GM19328 (cell line): ENCODE data around the gene GRB10.

Experiments
- ATAC-seq: cut with Tn5 transposase; IDR thresholded peaks from one replicate; pipeline ENCODE4 v1.9.1; 2021; ENCODE audit warnings: mild to moderate bottlenecking, moderate library complexity; ENCODE audit not compliant: unreplicated experiment

The GRB10 gene

GRCh38 chr7:50658696-50659095 lies 124.0 kb downstream of the GRB10 start:
- no peak for ATAC-seq

GRCh38 chr7:50657912-50658311 lies 124.8 kb downstream of the GRB10 start:
- no peak for ATAC-seq

GRCh38 chr7:50657341-50657873 lies 125.3 kb downstream of the GRB10 start:
- no peak for ATAC-seq

GRCh38 chr7:50656141-50656895 lies 126.4 kb downstream of the GRB10 start:
- ATAC-seq: no peak

- ATAC-seq: no peak
Measured at GRCh38 chr7:50655490-50655889, 127.2 kb downstream of the GRB10 start.

GRCh38 chr7:50655020-50655419 lies 127.7 kb downstream of the GRB10 start:
- ATAC-seq: no peak

GRCh38 chr7:50653981-50654425 lies 128.7 kb downstream of the GRB10 start:
- ATAC-seq: no peak

GRCh38 chr7:50653126-50653864 lies 129.4 kb downstream of the GRB10 start:
- no peak for ATAC-seq

- ATAC-seq: no peak
Measured at GRCh38 chr7:50652400-50653125, 130.1 kb downstream of the GRB10 start.

GRCh38 chr7:50651271-50651989 lies 131.3 kb downstream of the GRB10 start:
- no peak for ATAC-seq

GRCh38 chr7:50650057-50650664 lies 132.5 kb downstream of the GRB10 start:
- no peak for ATAC-seq

- ATAC-seq: no peak
Measured at GRCh38 chr7:50649259-50649885, 133.3 kb downstream of the GRB10 start.

GRCh38 chr7:50648570-50649169 lies 134.0 kb downstream of the GRB10 start:
- no peak for ATAC-seq

GRCh38 chr7:50648076-50648475 lies 134.6 kb downstream of the GRB10 start:
- no peak for ATAC-seq

GRCh38 chr7:50647286-50647980 lies 135.3 kb downstream of the GRB10 start:
- no peak for ATAC-seq

- no peak for ATAC-seq
Measured at GRCh38 chr7:50646069-50646468, 136.6 kb downstream of the GRB10 start.

GRCh38 chr7:50645186-50645585 lies 137.5 kb downstream of the GRB10 start:
- no peak for ATAC-seq

- no peak for ATAC-seq
Measured at GRCh38 chr7:50644586-50644985, 138.1 kb downstream of the GRB10 start.

GRCh38 chr7:50644114-50644513 lies 138.6 kb downstream of the GRB10 start:
- no peak for ATAC-seq
